OCI-LY7 (cell line): Measurements from ENCODE around the gene NKAIN2. TPM values are rescaled to one million over a fixed set of nuclear protein-coding genes. Genes with fewer than 3 reads are reported as not detected.

Source experiments
- BruUV-seq: library from RNA; stranded (reverse); fragments of 400-500 nt; replicated peaks from 2 replicates; lab custom pipeline; 2021; lab: Mats Ljungman, UMichigan
- CTCF ChIA-PET: fragments of 300-600 bp; sonication (Branson Sonifier 250); formaldehyde crosslinking; loops from one replicate; lab custom pipeline; 2022; ENCODE audit warnings: antibody characterized with exemption; ENCODE audit not compliant: unreplicated experiment; lab: Charles Lee
- POLR2A ChIA-PET: fragments of 300-600 bp; sonication (Branson Sonifier 250); formaldehyde crosslinking; loops from one replicate; lab custom pipeline; 2022; ENCODE audit warnings: antibody characterized with exemption; lab: Charles Lee
- DNase-seq: peaks from one replicate; pipeline ENCODE4 v3.0.0-alpha.2; 2015; ENCODE audit warnings: low spot score
- H2AFZ ChIP-seq: fragments of 200-600 bp; sonication (generic), shearing (Covaris generic); 2 replicates; pipeline ENCODE4 v1.6.1; 2014; ENCODE audit warnings: mild to moderate bottlenecking, antibody characterized with exemption, low read length, moderate library complexity
- H3K27ac ChIP-seq: fragments of 200-600 bp; sonication (generic); 2 replicates; pipeline ENCODE4 v1.5.1; 2014; ENCODE audit warnings: mixed run types, low read depth, mild to moderate bottlenecking, moderate library complexity, low read length, inconsistent platforms; ENCODE audit not compliant: poor library complexity, severe bottlenecking
- H3K36me3 ChIP-seq: fragments of 200-600 bp; sonication (generic); 2 replicates; pipeline ENCODE4 v1.6.1; 2014; ENCODE audit warnings: mild to moderate bottlenecking, antibody characterized with exemption, low read length, moderate library complexity, mixed read lengths; ENCODE audit not compliant: insufficient read depth
- H3K4me1 ChIP-seq: fragments of 200-600 bp; sonication (generic); 2 replicates; pipeline ENCODE4 v1.5.1; 2014; ENCODE audit warnings: mild to moderate bottlenecking, low read length; ENCODE audit not compliant: insufficient read depth, poor library complexity, severe bottlenecking
- H3K4me2 ChIP-seq: fragments of 200-600 bp; sonication (generic); 2 replicates; pipeline ENCODE4 v1.6.1; 2014; ENCODE audit warnings: mild to moderate bottlenecking, low read length
- H3K4me3 ChIP-seq: fragments of 200-600 bp; sonication (generic); 2 replicates; pipeline ENCODE4 v1.5.1; 2014; ENCODE audit warnings: mild to moderate bottlenecking, low read depth, low read length; ENCODE audit not compliant: poor library complexity, severe bottlenecking
- H3K79me2 ChIP-seq: fragments of 200-600 bp; sonication (generic); 2 replicates; pipeline ENCODE4 v1.6.1; 2016; ENCODE audit warnings: low read depth, mild to moderate bottlenecking, low read length, moderate library complexity, mixed read lengths; ENCODE audit not compliant: insufficient read depth
- H3K9me2 ChIP-seq: fragments of 200-600 bp; sonication (generic); 2 replicates; pipeline ENCODE4 v1.6.1; 2016; ENCODE audit warnings: mild to moderate bottlenecking, low read length, mixed read lengths; ENCODE audit not compliant: insufficient read depth
- H3K9me3 ChIP-seq: fragments of 200-600 bp; sonication (generic); 2 replicates; pipeline ENCODE4 v1.6.1; 2014; ENCODE audit warnings: mild to moderate bottlenecking, mixed run types, low read length, mixed read lengths
- H4K20me1 ChIP-seq: fragments of 200-600 bp; sonication (generic); 2 replicates; pipeline ENCODE4 v1.6.1; 2014; ENCODE audit warnings: mild to moderate bottlenecking, antibody characterized with exemption, low read length, moderate library complexity, mixed read lengths; ENCODE audit not compliant: insufficient read depth
- EZH2phosphoT487 ChIP-seq: fragments of 200-600 bp; sonication (generic); IDR thresholded peaks from 2 replicates; pipeline ENCODE4 v1.6.1; 2018; ENCODE audit warnings: low read depth, borderline replicate concordance, mild to moderate bottlenecking, mixed run types, antibody characterized with exemption, low read length, moderate library complexity, mixed read lengths
- intact Hi-C: fragments of 100-400 bp; cut with micrococcal nuclease; formaldehyde crosslinking; loops from one replicate; pipeline ENCODE4 v1.10.0; 2022; ENCODE audit not compliant: unreplicated experiment
- total RNA-seq, 2 experiments: library from RNA; depleted of rRNA in 1 of 2; stranded (reverse); fragments of >200 nt in 1 of 2; shearing (Covaris generic) in 1 of 2; gene quantifications; 2 replicates each; pipeline ENCODE4 v1.2.3, GENCODE V29; 2014 to 2022
- TF ChIP-seq, protein P1 (sequence below): fragments of 200-600 bp; sonication (generic); conservative IDR thresholded peaks from 2 replicates; pipeline ENCODE4 v1.5.1; 2014; ENCODE audit warnings: mild to moderate bottlenecking, antibody characterized with exemption, low read length, moderate library complexity, mixed read lengths

The NKAIN2 gene
- total RNA-seq, 2 experiments from 2014 or later, result not detected

DNA sequence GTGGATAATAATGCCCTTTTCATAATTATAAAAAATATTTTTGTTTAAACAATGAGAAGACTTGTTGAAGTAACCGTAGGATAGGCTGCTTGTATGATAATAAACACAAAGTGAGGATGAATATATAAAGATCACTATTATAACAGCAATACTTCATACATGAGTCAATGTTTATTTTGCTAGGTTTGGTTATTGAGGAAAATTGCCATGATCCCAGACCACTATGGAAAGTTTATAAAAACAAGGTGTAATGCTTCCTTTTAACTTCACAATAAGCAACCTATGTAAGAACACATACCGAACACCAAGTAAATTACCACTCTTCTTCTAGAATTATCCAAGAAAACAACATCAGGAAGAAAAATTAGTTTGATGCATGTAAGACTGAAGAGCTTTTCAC lies 663.3 kb downstream of the NKAIN2 start:
- Histone ChIP-seq H3K4me1 (no peaks in the 10 kb centered on the region), H3K4me3 (no peak overlapping the region), H3K4me2 (no peak overlapping the region), H3K9me3 (no peaks in the 10 kb centered on the region), H3K27ac (no peak overlapping the region), H3K79me2 (no peaks in the 10 kb centered on the region), H4K20me1 (no peaks in the 10 kb centered on the region), H3K36me3 (no peaks in the 10 kb centered on the region), H2AFZ (no peak overlapping the region), H3K9me2 (no peaks in the 10 kb centered on the region)
- ChIA-PET CTCF (no interaction called here), POLR2A (no interaction called here)
- BruUV-seq, result no TSS peak
- no peak for DNase-seq
- intact Hi-C loops, result no loop called here
- no peak for TF ChIP-seq EZH2phosphoT487
- TF ChIP-seq, protein P1, sequence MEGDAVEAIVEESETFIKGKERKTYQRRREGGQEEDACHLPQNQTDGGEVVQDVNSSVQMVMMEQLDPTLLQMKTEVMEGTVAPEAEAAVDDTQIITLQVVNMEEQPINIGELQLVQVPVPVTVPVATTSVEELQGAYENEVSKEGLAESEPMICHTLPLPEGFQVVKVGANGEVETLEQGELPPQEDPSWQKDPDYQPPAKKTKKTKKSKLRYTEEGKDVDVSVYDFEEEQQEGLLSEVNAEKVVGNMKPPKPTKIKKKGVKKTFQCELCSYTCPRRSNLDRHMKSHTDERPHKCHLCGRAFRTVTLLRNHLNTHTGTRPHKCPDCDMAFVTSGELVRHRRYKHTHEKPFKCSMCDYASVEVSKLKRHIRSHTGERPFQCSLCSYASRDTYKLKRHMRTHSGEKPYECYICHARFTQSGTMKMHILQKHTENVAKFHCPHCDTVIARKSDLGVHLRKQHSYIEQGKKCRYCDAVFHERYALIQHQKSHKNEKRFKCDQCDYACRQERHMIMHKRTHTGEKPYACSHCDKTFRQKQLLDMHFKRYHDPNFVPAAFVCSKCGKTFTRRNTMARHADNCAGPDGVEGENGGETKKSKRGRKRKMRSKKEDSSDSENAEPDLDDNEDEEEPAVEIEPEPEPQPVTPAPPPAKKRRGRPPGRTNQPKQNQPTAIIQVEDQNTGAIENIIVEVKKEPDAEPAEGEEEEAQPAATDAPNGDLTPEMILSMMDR, result no peak

DNA sequence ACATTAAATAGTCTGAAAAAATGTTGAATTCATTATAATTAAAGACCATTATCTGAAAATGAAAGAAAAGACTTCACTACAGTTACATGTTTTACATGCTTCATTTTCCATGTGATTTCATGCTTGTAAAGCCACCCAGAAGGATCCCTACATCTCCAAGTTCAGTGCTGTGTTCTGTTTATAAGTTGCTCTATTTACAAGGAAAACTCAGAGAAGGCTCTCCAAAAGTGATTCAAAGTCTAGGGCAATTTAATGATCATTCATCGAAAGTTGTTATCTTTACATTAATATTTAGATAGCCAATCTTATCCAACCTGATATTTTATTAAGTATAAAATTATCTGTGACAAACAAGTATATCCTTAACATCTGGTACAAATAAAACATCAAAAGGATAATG lies 663.7 kb downstream of the NKAIN2 start:
- TF ChIP-seq, protein P1, result no peak
- TF ChIP-seq EZH2phosphoT487, result no peak
- ChIA-PET CTCF (no interaction called here), POLR2A (no interaction called here)
- Histone ChIP-seq H3K9me2 (no peaks in the 10 kb centered on the region), H3K79me2 (no peaks in the 10 kb centered on the region), H4K20me1 (no peaks in the 10 kb centered on the region), H3K4me2 (no peak overlapping the region), H3K36me3 (no peaks in the 10 kb centered on the region), H2AFZ (no peak overlapping the region), H3K27ac (no peak overlapping the region), H3K4me1 (no peaks in the 10 kb centered on the region), H3K4me3 (no peak overlapping the region), H3K9me3 (no peaks in the 10 kb centered on the region)
- no peak for DNase-seq
- no TSS peak for BruUV-seq
- intact Hi-C loops, result no loop called here

DNA sequence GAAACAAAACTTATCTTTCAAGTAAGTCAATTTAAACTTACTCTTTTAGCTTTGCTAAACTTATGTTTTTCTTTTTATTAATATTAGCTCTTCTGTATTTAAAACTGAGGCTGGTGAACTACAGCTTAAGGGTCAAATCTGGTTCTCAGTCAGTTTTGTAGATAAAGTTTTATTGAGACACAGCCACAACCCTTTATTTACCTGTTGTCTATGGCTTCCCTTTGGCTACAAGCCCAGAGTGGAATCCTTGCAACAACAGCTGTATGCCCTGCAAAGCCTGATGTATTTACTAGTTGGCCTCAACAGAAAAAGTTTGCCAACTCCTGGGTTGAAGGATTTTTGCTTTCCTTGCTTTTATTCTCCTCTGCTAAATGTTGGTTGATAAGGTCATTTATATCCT lies 667.1 kb downstream of the NKAIN2 start:
- H2AFZ ChIP-seq, result no peak overlapping the region
- intact Hi-C loops, result no loop called here
- H3K4me2 ChIP-seq, result no peak overlapping the region
- no peaks in the 10 kb centered on the region for H3K9me2 ChIP-seq
- ChIA-PET CTCF (no interaction called here), POLR2A (no interaction called here)
- no peaks in the 10 kb centered on the region for H4K20me1 ChIP-seq
- H3K9me3 ChIP-seq, result no peaks in the 10 kb centered on the region
- no peak overlapping the region for H3K27ac ChIP-seq
- BruUV-seq, result no TSS peak
- DNase-seq, result no peak
- H3K79me2 ChIP-seq, result no peaks in the 10 kb centered on the region
- H3K4me3 ChIP-seq, result no peak overlapping the region
- no peaks in the 10 kb centered on the region for H3K4me1 ChIP-seq
- TF ChIP-seq, protein P1, result no peak
- TF ChIP-seq EZH2phosphoT487, result no peak
- H3K36me3 ChIP-seq, result no peaks in the 10 kb centered on the region
